Uterus (tissue), 4 donors: ENCODE results near the gene BABAM2. TPM values are rescaled to one million over a fixed set of nuclear protein-coding genes. Genes with fewer than 3 reads are reported as not detected.

Experiments used
- DNase-seq, 2 donors: peaks; one replicate each; pipeline ENCODE4 v3.0.0-alpha.2; 2019 to 2020
- H3K27ac ChIP-seq, 2 donors: fragments of 200-600 bp; sonication (generic); 1 replicate in 1 of 2; 2 replicates in 1 of 2; pipeline ENCODE4 v1.5.1; 2016 to 2018
- H3K27me3 ChIP-seq, 2 donors: fragments of 200-600 bp; sonication (generic); one replicate each; pipeline ENCODE4 v1.5.1; 2018 to 2019; ENCODE audit warnings: control low read depth in 1 of 2
- H3K36me3 ChIP-seq, 2 donors: fragments of 200-600 bp; sonication (generic); one replicate each; pipeline ENCODE4 v1.5.1; 2019; ENCODE audit warnings: control low read depth in 1 of 2
- H3K4me1 ChIP-seq, 2 donors: fragments of 200-600 bp; sonication (generic); one replicate each; pipeline ENCODE4 v1.5.1; 2018 to 2019; ENCODE audit warnings: control low read depth in 1 of 2
- H3K4me3 ChIP-seq, 2 donors: fragments of 200-600 bp; sonication (generic); 1 replicate in 1 of 2; 2 replicates in 1 of 2; pipeline ENCODE4 v1.5.1; 2018 to 2019; ENCODE audit warnings: mild to moderate bottlenecking in 1 of 2
- H3K9me3 ChIP-seq, 2 donors: fragments of 200-600 bp; sonication (generic); one replicate each; pipeline ENCODE4 v1.5.1; 2019; ENCODE audit warnings: control low read depth in 1 of 2
- CTCF ChIP-seq, 4 experiments: fragments of 200-600 bp in 2 of 4; fragments of 450-650 bp in 2 of 4; sonication (generic) in 2 of 4; IDR thresholded peaks; one replicate each; pipeline ENCODE4 v1.5.1; 2016 to 2019; ENCODE audit warnings: antibody characterized with exemption in 4 of 4, mild to moderate bottlenecking in 2 of 4, moderate library complexity in 1 of 4
- POLR2A ChIP-seq, 2 donors: fragments of 450-650 bp; IDR thresholded peaks; one replicate each; pipeline ENCODE4 v1.6.1; 2016; ENCODE audit warnings: antibody characterized with exemption in 2 of 2, mild to moderate bottlenecking in 1 of 2, moderate library complexity in 1 of 2
- intact Hi-C: fragments of 100-400 bp; cut with DNase I; formaldehyde crosslinking; loops from one replicate; pipeline ENCODE4 v1.15.1; 2023; ENCODE audit warnings: low total_unique reads
- total RNA-seq, 4 donors: library from RNA; depleted of rRNA in 3 of 4; stranded (reverse); fragments of >200 nt in 3 of 4; gene quantifications; one replicate each; pipeline versions ENCODE4 v1.1.0 to v1.2.4, GENCODE V29; 2014 to 2023
- donor health status: DM: yes; HTN: yes; CAD: no.

BABAM2 gene
- total RNA-seq, 4 donors from 2014 or later, result 24.1 to 62.1 (median 32.5) TPM

DNA sequence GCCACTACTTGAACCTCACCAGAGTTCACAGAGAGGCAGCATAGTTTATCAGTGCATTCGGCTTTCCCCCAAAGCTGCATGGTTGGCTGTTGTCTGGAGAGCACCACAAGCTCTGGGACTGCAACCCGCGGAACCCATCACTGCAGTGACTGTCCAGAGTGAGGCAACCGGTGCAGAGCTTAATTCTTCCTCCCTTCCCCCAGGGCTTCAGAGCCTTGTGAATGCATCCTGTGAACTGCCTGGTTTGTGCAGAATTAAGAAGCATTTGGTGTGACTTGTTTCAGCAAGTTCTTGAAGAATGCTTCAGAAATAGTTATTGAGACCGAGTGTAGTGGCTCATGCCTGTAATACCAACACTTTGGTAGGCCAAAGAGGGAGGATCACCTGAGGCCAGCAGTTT is 402.9 kb downstream of the BABAM2 start:
- intact Hi-C loops, result no loop called here
- Histone ChIP-seq H3K27ac (no peak overlapping the region), H3K27me3 (no peaks in the 10 kb centered on the region), H3K36me3 (no peaks in the 10 kb centered on the region), H3K4me3 (no peak overlapping the region), H3K9me3 (no peaks in the 10 kb centered on the region), H3K4me1 (no peaks in the 10 kb centered on the region)
- no peak for DNase-seq
- TF ChIP-seq POLR2A (IDR thresholded peaks at IDR 0.05) (no peak), CTCF (IDR thresholded peaks at IDR 0.05) (no peak)

GRCh38 chr2:28294451-28294850 is 403.9 kb downstream of the BABAM2 start:
- Histone ChIP-seq H3K27me3 (no peaks in the 10 kb centered on the region), H3K4me1 (no peaks in the 10 kb centered on the region), H3K9me3 (no peaks in the 10 kb centered on the region), H3K27ac (no peak overlapping the region), H3K4me3 (no peak overlapping the region), H3K36me3 (no peaks in the 10 kb centered on the region)
- TF ChIP-seq POLR2A (IDR thresholded peaks at IDR 0.05) (no peak), CTCF (IDR thresholded peaks at IDR 0.05) (no peak)
- intact Hi-C loops, result no loop called here
- DNase-seq, result no peak

- no peaks in the 10 kb centered on the region for H3K36me3 ChIP-seq
- H3K27ac ChIP-seq, result no peak overlapping the region
- H3K27me3 ChIP-seq, result no peaks in the 10 kb centered on the region
- DNase-seq, result no peak
- TF ChIP-seq POLR2A (IDR thresholded peaks at IDR 0.05) (no peak), CTCF (IDR thresholded peaks at IDR 0.05) (no peak)
- H3K4me3 ChIP-seq, result no peak overlapping the region
- peaks cover 0 to under 1% of the 10 kb centered on the region in 2 donors for H3K4me1 ChIP-seq
- intact Hi-C loops, result no loop called here
- no peaks in the 10 kb centered on the region for H3K9me3 ChIP-seq
Measured at GRCh38 chr2:28296243-28296642, 405.7 kb downstream of the BABAM2 start.

GRCh38 chr2:28296904-28297303 is 406.4 kb downstream of the BABAM2 start:
- Histone ChIP-seq H3K9me3 (no peaks in the 10 kb centered on the region), H3K27ac (no peak overlapping the region), H3K4me3 (no peak overlapping the region), H3K36me3 (no peaks in the 10 kb centered on the region), H3K4me1 (peaks cover 0 to 4% of the 10 kb centered on the region in 2 donors), H3K27me3 (no peaks in the 10 kb centered on the region)
- no peak for DNase-seq
- intact Hi-C loops, result no loop called here
- no peak for TF ChIP-seq POLR2A (IDR thresholded peaks at IDR 0.05)

DNA sequence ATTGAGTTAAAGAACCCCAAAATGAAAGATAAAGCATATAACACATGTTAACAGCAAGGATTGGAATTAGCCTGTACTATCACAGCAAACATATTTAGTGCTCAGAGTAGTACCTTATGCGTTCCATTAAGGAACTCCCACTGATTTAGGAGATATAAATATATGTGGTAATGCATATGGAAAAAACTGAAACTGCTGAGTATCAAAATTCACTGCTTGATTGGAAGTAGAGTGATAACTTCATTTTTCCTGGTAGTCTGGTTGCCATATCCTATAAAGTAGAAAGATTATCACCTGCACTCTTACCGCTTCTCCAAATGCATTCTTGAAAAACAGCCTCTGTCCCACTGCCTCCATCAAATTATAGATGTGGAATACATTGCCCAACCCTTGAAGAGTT is 407.0 kb downstream of the BABAM2 start:
- H3K27me3 ChIP-seq, result no peaks in the 10 kb centered on the region
- intact Hi-C loops, result no loop called here
- no peak overlapping the region for H3K4me3 ChIP-seq
- peaks cover 0 to 4% of the 10 kb centered on the region in 2 donors for H3K4me1 ChIP-seq
- H3K27ac ChIP-seq, result no peak overlapping the region
- TF ChIP-seq CTCF (IDR thresholded peaks at IDR 0.05) (no peak), POLR2A (IDR thresholded peaks at IDR 0.05) (no peak)
- H3K9me3 ChIP-seq, result no peaks in the 10 kb centered on the region
- no peak for DNase-seq
- H3K36me3 ChIP-seq, result no peaks in the 10 kb centered on the region

DNA sequence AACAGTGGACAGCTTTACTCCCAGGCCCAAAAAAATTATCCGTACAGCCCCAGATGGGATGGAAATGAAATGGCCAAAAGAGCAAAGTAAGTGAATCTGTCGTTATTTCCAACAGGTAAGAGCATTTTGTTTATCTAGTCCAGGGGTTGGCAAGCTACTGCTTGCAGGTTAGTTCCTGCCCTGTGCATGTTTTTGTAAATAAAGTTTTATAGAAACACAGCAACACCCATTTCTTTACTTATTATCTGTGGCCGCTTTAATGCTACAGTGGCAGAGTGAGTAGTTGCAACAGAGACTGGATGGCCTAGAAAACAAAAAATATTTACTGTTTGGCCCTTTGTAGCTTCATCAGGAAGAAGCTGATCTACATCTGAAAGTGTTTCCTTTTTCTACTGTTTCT is 407.9 kb downstream of the BABAM2 start:
- intact Hi-C loops, result no loop called here
- no peak overlapping the region for H3K4me3 ChIP-seq
- TF ChIP-seq CTCF (IDR thresholded peaks at IDR 0.05), result no peak
- no peak for TF ChIP-seq POLR2A (IDR thresholded peaks at IDR 0.05)

More for the DNA sequence above, 407.9 kb downstream of the BABAM2 start:
- Histone ChIP-seq H3K4me1 (peaks cover 0 to 4% of the 10 kb centered on the region in 2 donors), H3K27ac (no peak overlapping the region), H3K9me3 (no peaks in the 10 kb centered on the region), H3K36me3 (no peaks in the 10 kb centered on the region), H3K27me3 (no peaks in the 10 kb centered on the region)
- DNase-seq, result no peak
